ENCODE data around the gene PODNL1.

Gene PODNL1

GRCh38 chr19:13951043-13951442 lies 12.8 kb upstream of the PODNL1 start:
- Histone ChIP-seq H3K4me2 (ENCODE audit: low read length) (no peak overlapping the region), H3K27ac (ENCODE audit: low read depth, low read length) (no peak overlapping the region), H3K4me3 (ENCODE audit: low read length) (no peak overlapping the region), H3K79me2 (ENCODE audit: control insufficient read depth, low read length) (peaks cover 28% of the 10 kb centered on the region), H3K9me3 (ENCODE audit: control insufficient read depth, insufficient read depth, low read length) (no peaks in the 10 kb centered on the region), H4K20me1 (ENCODE audit: control insufficient read depth, insufficient read depth, low read depth, low read length) (peaks cover 6% of the 10 kb centered on the region; the same call in 1 of the 2 replicates), H3K36me3 (ENCODE audit: control insufficient read depth, low read length) (peaks cover 19% of the 10 kb centered on the region), H3F3A (ENCODE audit: control insufficient read depth, insufficient read depth) (no peaks in the 10 kb centered on the region), H3K9me2 (replicated peaks; ENCODE audit: control insufficient read depth, low read length) (no peaks in the 10 kb centered on the region), H3K4me1 (ENCODE audit: control insufficient read depth, low read length) (peaks cover 16% of the 10 kb centered on the region), H3K27me3 (ENCODE audit: control insufficient read depth, low read length) (no peaks in the 10 kb centered on the region)
- no peak for TF ChIP-seq EZH2phosphoT487 (IDR thresholded peaks at IDR 0.05; ENCODE audit: borderline replicate concordance, low read length)
- TF ChIP-seq, protein P1, sequence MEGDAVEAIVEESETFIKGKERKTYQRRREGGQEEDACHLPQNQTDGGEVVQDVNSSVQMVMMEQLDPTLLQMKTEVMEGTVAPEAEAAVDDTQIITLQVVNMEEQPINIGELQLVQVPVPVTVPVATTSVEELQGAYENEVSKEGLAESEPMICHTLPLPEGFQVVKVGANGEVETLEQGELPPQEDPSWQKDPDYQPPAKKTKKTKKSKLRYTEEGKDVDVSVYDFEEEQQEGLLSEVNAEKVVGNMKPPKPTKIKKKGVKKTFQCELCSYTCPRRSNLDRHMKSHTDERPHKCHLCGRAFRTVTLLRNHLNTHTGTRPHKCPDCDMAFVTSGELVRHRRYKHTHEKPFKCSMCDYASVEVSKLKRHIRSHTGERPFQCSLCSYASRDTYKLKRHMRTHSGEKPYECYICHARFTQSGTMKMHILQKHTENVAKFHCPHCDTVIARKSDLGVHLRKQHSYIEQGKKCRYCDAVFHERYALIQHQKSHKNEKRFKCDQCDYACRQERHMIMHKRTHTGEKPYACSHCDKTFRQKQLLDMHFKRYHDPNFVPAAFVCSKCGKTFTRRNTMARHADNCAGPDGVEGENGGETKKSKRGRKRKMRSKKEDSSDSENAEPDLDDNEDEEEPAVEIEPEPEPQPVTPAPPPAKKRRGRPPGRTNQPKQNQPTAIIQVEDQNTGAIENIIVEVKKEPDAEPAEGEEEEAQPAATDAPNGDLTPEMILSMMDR (IDR thresholded peaks at IDR 0.05; ENCODE audit: low read depth, low read length, poor library complexity, severe bottlenecking), result no peak

GRCh38 chr19:13946414-13946813 lies 8.2 kb upstream of the PODNL1 start:
- Histone ChIP-seq H3K9me2 (replicated peaks; ENCODE audit: control insufficient read depth, low read length) (no peaks in the 10 kb centered on the region), H3K4me1 (ENCODE audit: control insufficient read depth, low read length) (peaks cover under 1% of the 10 kb centered on the region), H3K79me2 (ENCODE audit: control insufficient read depth, low read length) (no peaks in the 10 kb centered on the region), H4K20me1 (ENCODE audit: control insufficient read depth, insufficient read depth, low read depth, low read length) (no peaks in the 10 kb centered on the region), H3F3A (ENCODE audit: control insufficient read depth, insufficient read depth) (no peaks in the 10 kb centered on the region), H3K4me3 (ENCODE audit: low read length) (no peak overlapping the region), H3K36me3 (ENCODE audit: control insufficient read depth, low read length) (no peaks in the 10 kb centered on the region), H3K9me3 (ENCODE audit: control insufficient read depth, insufficient read depth, low read length) (peaks cover 5% of the 10 kb centered on the region; the same call in 1 of the 2 replicates), H3K27me3 (ENCODE audit: control insufficient read depth, low read length) (no peaks in the 10 kb centered on the region), H3K27ac (ENCODE audit: low read depth, low read length) (no peak overlapping the region), H3K4me2 (ENCODE audit: low read length) (no peak overlapping the region)
- TF ChIP-seq, protein P1 (IDR thresholded peaks at IDR 0.05; ENCODE audit: low read depth, low read length, poor library complexity, severe bottlenecking), result no peak
- TF ChIP-seq EZH2phosphoT487 (IDR thresholded peaks at IDR 0.05; ENCODE audit: borderline replicate concordance, low read length), result no peak

DNA sequence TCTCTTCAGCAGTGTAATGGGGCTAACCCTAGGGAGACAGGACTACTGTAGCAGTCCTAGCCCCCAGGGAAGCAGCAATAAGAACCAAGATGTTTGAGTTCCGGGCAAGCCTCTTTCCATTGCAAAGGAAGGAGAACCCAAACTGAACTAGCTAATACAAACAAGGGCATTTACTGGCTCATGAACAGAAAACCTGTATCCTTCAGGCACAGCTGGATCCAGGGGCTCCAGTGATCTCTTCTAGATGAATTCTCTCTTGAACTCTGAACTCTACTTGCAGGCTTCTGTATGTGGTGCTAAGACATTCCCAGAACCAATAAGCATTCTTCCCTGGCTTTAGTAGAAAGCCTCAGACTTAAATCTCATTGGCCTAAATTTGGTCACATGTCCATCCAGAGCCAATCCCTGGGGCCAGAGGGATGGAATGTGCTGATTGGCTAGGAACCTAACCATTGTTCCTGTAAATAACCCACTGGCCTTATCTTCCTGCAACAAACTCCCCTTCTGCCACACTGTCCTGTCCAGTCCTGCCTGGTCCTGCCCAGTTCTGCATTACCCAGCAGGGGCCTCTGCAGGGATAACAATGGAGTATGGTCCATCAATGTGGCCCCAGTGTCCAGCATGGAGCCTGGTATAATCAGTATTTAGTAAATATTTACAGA lies 3.9 kb upstream of the PODNL1 start:
- Histone ChIP-seq H4K20me1 (ENCODE audit: control insufficient read depth, insufficient read depth, low read depth, low read length) (no peaks in the 10 kb centered on the region), H3K4me1 (ENCODE audit: control insufficient read depth, low read length) (no peaks in the 10 kb centered on the region), H3K27me3 (ENCODE audit: control insufficient read depth, low read length) (peaks cover 3% of the 10 kb centered on the region; the same call in 1 of the 2 replicates), H3K27ac (ENCODE audit: low read depth, low read length) (no peak overlapping the region), H3K4me2 (ENCODE audit: low read length) (no peak overlapping the region), H3K4me3 (ENCODE audit: low read length) (no peak overlapping the region), H3K36me3 (ENCODE audit: control insufficient read depth, low read length) (no peaks in the 10 kb centered on the region), H3K9me2 (replicated peaks; ENCODE audit: control insufficient read depth, low read length) (no peaks in the 10 kb centered on the region), H3K79me2 (ENCODE audit: control insufficient read depth, low read length) (no peaks in the 10 kb centered on the region), H3F3A (ENCODE audit: control insufficient read depth, insufficient read depth) (no peaks in the 10 kb centered on the region), H3K9me3 (ENCODE audit: control insufficient read depth, insufficient read depth, low read length) (peaks cover 5% of the 10 kb centered on the region; the same call in 1 of the 2 replicates)
- TF ChIP-seq, protein P1 (IDR thresholded peaks at IDR 0.05; ENCODE audit: low read depth, low read length, poor library complexity, severe bottlenecking), result no peak
- no peak for TF ChIP-seq EZH2phosphoT487 (IDR thresholded peaks at IDR 0.05; ENCODE audit: borderline replicate concordance, low read length)
